Upper lobe of left lung (tissue), 4 donors: Measurements from ENCODE around the gene ATN1.

Experiments
- POLR2AphosphoS5 ChIP-seq, 2 donors: sonication (generic); formaldehyde crosslinking; IDR thresholded peaks; one replicate each; pipeline ENCODE4 v1.5.1; 2017; ENCODE audit warnings: antibody characterized with exemption in 2 of 2
- TF ChIP-seq, protein P1 (sequence below), 6 experiments: fragments of 450-650 bp in 4 of 6; fragments of 200-600 bp in 2 of 6; sonication (generic) in 2 of 6; IDR thresholded peaks; one replicate each; pipeline ENCODE4 v1.5.1; 2016 to 2019; ENCODE audit warnings: antibody characterized with exemption in 6 of 6

DNA sequence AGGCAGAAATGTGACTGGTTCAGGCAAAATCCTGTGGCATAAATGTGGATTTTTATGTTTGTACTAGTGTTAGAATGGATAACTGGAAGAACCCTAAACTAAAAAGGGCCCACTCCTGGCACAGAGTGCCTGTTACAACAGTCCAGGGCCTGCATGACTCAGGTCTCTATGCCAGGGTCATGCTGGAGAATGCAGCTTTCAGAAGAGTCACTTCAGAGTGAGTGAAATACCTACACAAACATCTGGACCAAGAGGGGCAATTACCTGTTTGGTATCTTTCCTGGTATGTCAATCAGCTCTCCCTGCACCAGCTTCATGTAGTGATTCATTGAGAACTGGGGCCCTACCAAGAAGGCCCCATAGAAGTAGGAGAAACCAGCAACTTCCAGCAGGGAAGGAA is 53.0 kb downstream of the ATN1 start:
- TF ChIP-seq, protein P1, sequence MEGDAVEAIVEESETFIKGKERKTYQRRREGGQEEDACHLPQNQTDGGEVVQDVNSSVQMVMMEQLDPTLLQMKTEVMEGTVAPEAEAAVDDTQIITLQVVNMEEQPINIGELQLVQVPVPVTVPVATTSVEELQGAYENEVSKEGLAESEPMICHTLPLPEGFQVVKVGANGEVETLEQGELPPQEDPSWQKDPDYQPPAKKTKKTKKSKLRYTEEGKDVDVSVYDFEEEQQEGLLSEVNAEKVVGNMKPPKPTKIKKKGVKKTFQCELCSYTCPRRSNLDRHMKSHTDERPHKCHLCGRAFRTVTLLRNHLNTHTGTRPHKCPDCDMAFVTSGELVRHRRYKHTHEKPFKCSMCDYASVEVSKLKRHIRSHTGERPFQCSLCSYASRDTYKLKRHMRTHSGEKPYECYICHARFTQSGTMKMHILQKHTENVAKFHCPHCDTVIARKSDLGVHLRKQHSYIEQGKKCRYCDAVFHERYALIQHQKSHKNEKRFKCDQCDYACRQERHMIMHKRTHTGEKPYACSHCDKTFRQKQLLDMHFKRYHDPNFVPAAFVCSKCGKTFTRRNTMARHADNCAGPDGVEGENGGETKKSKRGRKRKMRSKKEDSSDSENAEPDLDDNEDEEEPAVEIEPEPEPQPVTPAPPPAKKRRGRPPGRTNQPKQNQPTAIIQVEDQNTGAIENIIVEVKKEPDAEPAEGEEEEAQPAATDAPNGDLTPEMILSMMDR (IDR thresholded peaks at IDR 0.05), result no peak
- TF ChIP-seq POLR2AphosphoS5 (IDR thresholded peaks at IDR 0.05), result peak in 1 of 2 donors; percentile 8
